Spleen (tissue), 11 donors: ENCODE measurements around the gene TSPAN8. TPM values are rescaled to one million over a fixed set of nuclear protein-coding genes. Genes with fewer than 3 reads are reported as not detected.

Source experiments
- DNase-seq: peaks from one replicate; pipeline ENCODE4 v3.0.0-alpha.2; 2020
- H3K27ac ChIP-seq, 8 donors: fragments of 200-600 bp; sonication (generic) in 7 of 8; 1 replicate in 4 of 8; 2 replicates in 4 of 8; pipeline versions ENCODE4 v1.5.0 to v1.8.0; 2016 to 2021; ENCODE audit warnings: inconsistent platforms in 4 of 8, mild to moderate bottlenecking in 4 of 8, moderate library complexity in 1 of 8
- H3K27me3 ChIP-seq, 7 donors: fragments of 200-600 bp; sonication (generic) in 6 of 7; replicated peaks in 1 of 7; 1 replicate in 4 of 7; 2 replicates in 3 of 7; pipeline versions ENCODE4 v1.5.0 to v1.8.0; 2016 to 2021; ENCODE audit warnings: inconsistent platforms in 3 of 7, mild to moderate bottlenecking in 1 of 7
- H3K36me3 ChIP-seq, 6 donors: fragments of 200-600 bp; sonication (generic) in 5 of 6; 1 replicate in 4 of 6; 2 replicates in 2 of 6; pipeline versions ENCODE4 v1.5.0 to v1.8.0; 2016 to 2021; ENCODE audit warnings: inconsistent platforms in 2 of 6
- H3K4me1 ChIP-seq, 6 donors: fragments of 200-600 bp; sonication (generic) in 5 of 6; 1 replicate in 3 of 6; 2 replicates in 3 of 6; pipeline versions ENCODE4 v1.5.0 to v1.8.0; 2016 to 2021; ENCODE audit warnings: inconsistent platforms in 3 of 6
- H3K4me3 ChIP-seq, 8 donors: fragments of 200-600 bp; sonication (generic) in 7 of 8; 1 replicate in 4 of 8; 2 replicates in 4 of 8; pipeline versions ENCODE4 v1.5.0 to v1.8.0; 2016 to 2021; ENCODE audit warnings: inconsistent platforms in 4 of 8, mild to moderate bottlenecking in 4 of 8, moderate library complexity in 2 of 8
- H3K9me3 ChIP-seq, 8 donors: fragments of 200-600 bp; sonication (generic) in 7 of 8; 1 replicate in 4 of 8; 2 replicates in 4 of 8; pipeline versions ENCODE4 v1.5.0 to v1.8.0; 2016 to 2021; ENCODE audit warnings: inconsistent platforms in 4 of 8
- CTCF ChIP-seq, 11 experiments: fragments of 200-600 bp in 7 of 11; fragments of 450-650 bp in 4 of 11; sonication (generic) in 4 of 11; IDR thresholded peaks in 8 of 11; conservative IDR thresholded peaks in 3 of 11; 1 replicate in 7 of 11; 2 replicates in 4 of 11; pipeline versions ENCODE4 v1.4.0 to v1.8.0; 2016 to 2021; ENCODE audit warnings: antibody characterized with exemption in 11 of 11, inconsistent platforms in 4 of 11, mild to moderate bottlenecking in 1 of 11
- POLR2A ChIP-seq, 3 donors: fragments of 450-650 bp; IDR thresholded peaks; one replicate each; pipeline ENCODE4 v1.5.1; 2017; ENCODE audit warnings: antibody characterized with exemption in 3 of 3, mild to moderate bottlenecking in 1 of 3
- POLR2AphosphoS5 ChIP-seq, 3 donors: sonication (generic); formaldehyde crosslinking; IDR thresholded peaks; one replicate each; pipeline ENCODE4 v1.5.1; 2017; ENCODE audit warnings: antibody characterized with exemption in 3 of 3
- WGBS, 5 donors: extraction: QIAGEN DNeasy Blood & Tissue Kit in 3 of 5; methylation state at CpG; one replicate each; pipeline versions ENCODE4 v1.1.5 to v1.1.7; 2013 to 2018; 5-methylcytosine and 5-hydroxymethylcytosine counted together
- intact Hi-C: fragments of 100-400 bp; cut with DNase I; formaldehyde crosslinking; loops from one replicate; pipeline ENCODE4 v1.15.0; 2023; ENCODE audit warnings: low total_unique reads
- polyA plus RNA-seq, 3 donors: library from polyadenylated mRNA; stranded (reverse); fragments of 200-250 nt; gene quantifications; one replicate each; pipeline ENCODE4 v1.2.1, GENCODE V29; 2013
- total RNA-seq, 7 donors: library from RNA; depleted of rRNA in 3 of 7; stranded (reverse); fragments of >200 nt in 3 of 7; fragmentation: NEBNext Ultra II Directional in 4 of 7; extraction: Animal tissue kit (Norgen Biotek cat#: 25700) in 4 of 7; gene quantifications; one replicate each; pipeline versions ENCODE4 v1.1.0 to v1.2.1, GENCODE V29; 2016 to 2021
- donor health status: healthy with polysubstance abuse.
- donor health status: DM: no; HTN: no; CAD: no; lungs with moderate emphysema.
- donor health status: DM: no; HTN: no; CAD: no.
- donor health status: Bipolar disorder and iron deficiency.
- donor health status: healthy.
- donor health status: DM: no; HTN: no; CAD: no.
- donor health status: DM: yes; HTN: yes; CAD: no.

TSPAN8 gene
- total and polyA plus RNA-seq, 10 donors = 0.21 to 2.5 (median 0.34) TPM; not detected in 6

- TF ChIP-seq CTCF (IDR thresholded peaks at IDR 0.05 in 8 of 11, conservative IDR thresholded peaks at IDR 0.05 in 3 of 11) (no peak), POLR2A (IDR thresholded peaks at IDR 0.05) (no peak), POLR2AphosphoS5 (IDR thresholded peaks at IDR 0.05) (no peak)
- Histone ChIP-seq H3K27me3 (no peaks in the 10 kb centered on the region), H3K4me3 (no peak overlapping the region), H3K4me1 (no peaks in the 10 kb centered on the region), H3K36me3 (no peaks in the 10 kb centered on the region), H3K9me3 (peaks cover 0 to 43% (median 24%) of the 10 kb centered on the region in 8 donors), H3K27ac (no peak overlapping the region)
- 62 to 76% (median 67%) methylated on average over 1 of the region's 1 CpG for WGBS, 5 donors
- no peak for DNase-seq
- intact Hi-C loops = no loop called here
These were observed 66.8 kb downstream of the TSPAN8 start for GRCh38 chr12:71090971-71091370.

GRCh38 chr12:71085575-71085974, 72.2 kb downstream of the TSPAN8 start:
- TF ChIP-seq POLR2AphosphoS5 (IDR thresholded peaks at IDR 0.05) = no peak
- TF ChIP-seq POLR2A (IDR thresholded peaks at IDR 0.05) = no peak
- H3K27me3 ChIP-seq = no peaks in the 10 kb centered on the region
- intact Hi-C loops = no loop called here
- H3K9me3 ChIP-seq = peaks cover 0 to 12% (median 1%) of the 10 kb centered on the region in 8 donors
- 85 to 90% (median 87%) methylated on average over 1 of the region's 1 CpG for WGBS, 5 donors
- H3K27ac ChIP-seq = no peak overlapping the region
- no peak overlapping the region for H3K4me3 ChIP-seq
- no peaks in the 10 kb centered on the region for H3K36me3 ChIP-seq
- DNase-seq = no peak
- H3K4me1 ChIP-seq = no peaks in the 10 kb centered on the region

GRCh38 chr12:71075743-71076142, 82.1 kb downstream of the TSPAN8 start:
- intact Hi-C loops = no loop called here
- no peaks in the 10 kb centered on the region for H3K27me3 ChIP-seq
- WGBS, 5 donors = 79 to 92% (median 82%) methylated on average over 2 of the region's 2 CpGs
- no peak for DNase-seq
- no peaks in the 10 kb centered on the region for H3K9me3 ChIP-seq
- TF ChIP-seq POLR2A (IDR thresholded peaks at IDR 0.05) (no peak), CTCF (IDR thresholded peaks at IDR 0.05 in 8 of 11, conservative IDR thresholded peaks at IDR 0.05 in 3 of 11) (no peak), POLR2AphosphoS5 (IDR thresholded peaks at IDR 0.05) (no peak)
- H3K4me1 ChIP-seq = no peaks in the 10 kb centered on the region
- no peak overlapping the region for H3K27ac ChIP-seq
- H3K36me3 ChIP-seq = no peaks in the 10 kb centered on the region
- H3K4me3 ChIP-seq = no peak overlapping the region

Other genes with a start within 250 kb of the TSPAN8 start
- gene PTPRR, start 237.3 kb downstream of the TSPAN8 start, total RNA-seq = 1 to 10 TPM in 5 of 7 donors, under 1 TPM in 2; 0.47 to 2.7 (median 1.6) TPM
- gene PTPRR, start 237.3 kb downstream of the TSPAN8 start, polyA plus RNA-seq = 1 to 10 TPM in 1 of 3 donors, under 1 TPM in 2; 0.41 to 2.0 (median 0.64) TPM